ENCODE data around the gene ABCC1. TPM values are rescaled to one million over a fixed set of nuclear protein-coding genes. Genes with fewer than 3 reads are reported as not detected.

The ABCC1 gene
- total and polyA plus RNA-seq, 2 donors (not counting 1 experiment from before 2014, with no cell fraction given): 54.1 to 178 TPM

DNA sequence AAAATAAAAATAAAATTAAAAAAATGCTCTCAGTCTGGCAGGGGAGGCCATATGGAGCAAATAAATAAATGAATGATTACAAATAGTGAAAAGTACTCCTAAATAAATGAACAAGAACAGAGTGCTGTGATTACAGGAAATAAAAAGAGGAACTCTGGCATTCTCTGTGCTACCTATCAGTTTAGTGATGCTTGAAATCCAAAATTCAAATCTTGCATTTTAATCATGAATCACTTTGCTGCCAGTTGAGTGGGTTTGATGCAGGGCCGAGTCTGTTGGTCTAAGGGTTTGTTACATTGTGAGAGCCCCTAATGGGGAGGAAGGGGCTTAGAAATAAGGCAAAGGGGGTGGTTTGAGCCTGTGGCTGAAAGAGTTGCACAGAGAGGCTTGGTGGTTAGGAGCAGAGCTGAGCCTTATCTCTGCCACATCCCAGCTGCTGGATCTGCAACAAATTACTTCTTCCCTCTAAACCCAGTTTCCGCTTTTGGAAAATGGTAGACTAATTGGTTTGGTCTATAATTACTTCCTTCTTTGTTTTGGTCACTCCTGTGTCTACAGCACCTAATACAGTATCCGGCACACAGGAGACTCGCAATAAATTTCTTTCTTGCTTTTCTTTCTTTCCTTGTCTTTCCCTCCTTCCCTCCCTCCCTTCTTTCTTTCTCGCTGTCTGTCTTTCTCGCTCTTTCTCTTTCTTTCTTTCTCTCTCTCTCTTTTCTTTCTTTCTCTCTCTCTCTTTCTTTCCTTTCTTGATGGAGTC, 6.3 kb upstream of the ABCC1 start:
- TF ChIP-seq EZH2 (IDR thresholded peaks at IDR 0.05; ENCODE audit: low read length, missing control alignments): no peak
- TF ChIP-seq, protein P1, sequence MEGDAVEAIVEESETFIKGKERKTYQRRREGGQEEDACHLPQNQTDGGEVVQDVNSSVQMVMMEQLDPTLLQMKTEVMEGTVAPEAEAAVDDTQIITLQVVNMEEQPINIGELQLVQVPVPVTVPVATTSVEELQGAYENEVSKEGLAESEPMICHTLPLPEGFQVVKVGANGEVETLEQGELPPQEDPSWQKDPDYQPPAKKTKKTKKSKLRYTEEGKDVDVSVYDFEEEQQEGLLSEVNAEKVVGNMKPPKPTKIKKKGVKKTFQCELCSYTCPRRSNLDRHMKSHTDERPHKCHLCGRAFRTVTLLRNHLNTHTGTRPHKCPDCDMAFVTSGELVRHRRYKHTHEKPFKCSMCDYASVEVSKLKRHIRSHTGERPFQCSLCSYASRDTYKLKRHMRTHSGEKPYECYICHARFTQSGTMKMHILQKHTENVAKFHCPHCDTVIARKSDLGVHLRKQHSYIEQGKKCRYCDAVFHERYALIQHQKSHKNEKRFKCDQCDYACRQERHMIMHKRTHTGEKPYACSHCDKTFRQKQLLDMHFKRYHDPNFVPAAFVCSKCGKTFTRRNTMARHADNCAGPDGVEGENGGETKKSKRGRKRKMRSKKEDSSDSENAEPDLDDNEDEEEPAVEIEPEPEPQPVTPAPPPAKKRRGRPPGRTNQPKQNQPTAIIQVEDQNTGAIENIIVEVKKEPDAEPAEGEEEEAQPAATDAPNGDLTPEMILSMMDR (conservative IDR thresholded peaks at IDR 0.05 in 1 of 2, IDR thresholded peaks at IDR 0.05 in 1 of 2; ENCODE audit: low read depth in 1 of 2, low read length in 2 of 2): no peak
- Histone ChIP-seq H3K4me2 (ENCODE audit: extremely low read depth, insufficient read depth, low read length) (no peak overlapping the region), H3K79me2 (ENCODE audit: control insufficient read depth, insufficient read depth, low read length) (no peaks in the 10 kb centered on the region), H3K36me3 (ENCODE audit: control insufficient read depth, insufficient read depth, low read length) (no peaks in the 10 kb centered on the region), H3K4me1 (ENCODE audit: control insufficient read depth, extremely low read depth, insufficient read depth, low read length) (peaks cover 5% of the 10 kb centered on the region), H3K27me3 (ENCODE audit: control insufficient read depth, insufficient read depth, low read length) (no peaks in the 10 kb centered on the region), H3K9me3 (ENCODE audit: control insufficient read depth, insufficient read depth, low read depth, low read length) (no peaks in the 10 kb centered on the region), H2AFZ (ENCODE audit: low read length) (no peak overlapping the region), H3K9ac (ENCODE audit: insufficient read depth, low read length) (no peak overlapping the region), H3K27ac (ENCODE audit: insufficient read depth, low read length) (no peak overlapping the region), H3K4me3 (replicated peaks in 1 of 4; ENCODE audit: control extremely low read depth in 1 of 4, insufficient read depth in 1 of 4, low read depth in 3 of 4, low read length in 4 of 4) (no peak overlapping the region), H4K20me1 (ENCODE audit: control insufficient read depth, extremely low read depth, insufficient read depth, low read length) (no peaks in the 10 kb centered on the region)
- DNase-seq (ENCODE audit: low read depth in 2 of 2): no peak

DNA sequence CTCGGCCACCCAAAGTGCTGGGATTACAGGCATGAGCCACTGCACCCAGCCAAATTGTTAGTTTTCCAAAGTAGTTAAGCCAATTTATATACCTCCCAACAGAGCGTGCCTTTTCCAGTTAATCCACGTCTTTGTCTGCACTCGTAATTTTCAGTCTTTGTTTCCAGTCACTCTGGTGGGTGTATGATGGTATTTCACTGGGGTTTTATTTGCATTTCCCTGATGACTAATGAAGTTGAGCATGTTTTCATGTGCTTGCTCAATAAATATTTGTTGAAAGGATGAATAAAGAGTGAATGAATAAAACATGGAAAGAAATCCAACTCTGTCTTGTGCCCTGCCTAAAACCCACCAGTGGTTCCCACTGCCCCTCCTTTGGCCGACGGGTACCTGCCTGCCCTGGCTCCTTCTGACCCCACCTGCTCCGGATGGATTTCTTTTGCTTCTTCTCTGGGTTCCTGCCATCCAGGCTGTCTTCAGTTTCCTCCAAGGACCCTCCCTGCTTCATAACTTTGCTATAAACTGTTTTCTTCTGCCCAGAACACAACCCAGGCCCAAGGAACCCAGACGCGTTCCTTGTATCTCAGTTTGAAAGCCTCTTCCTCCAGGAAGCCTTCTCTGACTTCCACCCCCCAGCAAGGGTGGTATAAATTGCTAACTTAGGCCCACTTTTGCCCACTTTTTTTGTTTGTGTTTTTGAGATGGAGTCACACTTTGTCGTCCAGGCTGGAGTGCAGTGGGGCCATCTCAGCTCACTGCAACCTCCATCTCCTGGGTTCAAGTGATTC, 3.0 kb upstream of the ABCC1 start:
- Histone ChIP-seq H3K4me3 (replicated peaks in 1 of 4; ENCODE audit: control extremely low read depth in 1 of 4, insufficient read depth in 1 of 4, low read depth in 3 of 4, low read length in 4 of 4) (no peak overlapping the region), H3K27ac (ENCODE audit: insufficient read depth, low read length) (peak overlapping the region; percentile 69)
- no peak for TF ChIP-seq EZH2 (IDR thresholded peaks at IDR 0.05; ENCODE audit: low read length, missing control alignments)
- TF ChIP-seq, protein P1 (conservative IDR thresholded peaks at IDR 0.05 in 1 of 2, IDR thresholded peaks at IDR 0.05 in 1 of 2; ENCODE audit: low read depth in 1 of 2, low read length in 2 of 2): peak in 1 of 2 donors; percentile 15

DNA sequence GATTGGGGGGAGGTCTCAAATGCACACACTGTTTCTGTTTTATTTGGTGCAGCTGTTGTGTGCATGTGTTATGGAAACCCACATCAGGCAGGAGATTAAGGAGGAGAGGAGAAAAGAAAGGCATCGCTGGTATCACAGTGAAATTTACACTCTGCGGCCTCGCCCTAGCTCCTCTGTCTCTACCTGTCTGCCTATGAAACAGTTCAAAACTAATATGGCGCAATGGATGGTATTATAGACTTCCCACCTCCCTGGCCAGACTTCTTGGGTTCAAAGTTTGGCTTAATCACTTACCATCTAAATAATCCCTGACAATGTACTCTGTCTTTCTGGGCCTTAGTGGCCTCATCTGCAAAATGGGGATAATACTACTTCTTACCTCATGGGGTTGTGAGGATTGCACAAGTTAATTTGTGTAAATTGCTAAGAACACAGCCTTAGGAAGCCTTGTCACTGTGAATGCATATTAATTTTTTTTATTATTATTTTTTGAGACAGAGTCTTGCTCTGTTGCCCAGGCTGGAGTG, 1.4 kb upstream of the ABCC1 start:
- H3K4me1 ChIP-seq (ENCODE audit: control insufficient read depth, extremely low read depth, insufficient read depth, low read length): peaks cover 8% of the 10 kb centered on the region
- no peaks in the 10 kb centered on the region for H3K36me3 ChIP-seq (ENCODE audit: control insufficient read depth, insufficient read depth, low read length)
- H3K79me2 ChIP-seq (ENCODE audit: control insufficient read depth, insufficient read depth, low read length): peaks cover 35% of the 10 kb centered on the region
- no peak overlapping the region for H3K9ac ChIP-seq (ENCODE audit: insufficient read depth, low read length)
- H3K27me3 ChIP-seq (ENCODE audit: control insufficient read depth, insufficient read depth, low read length): no peaks in the 10 kb centered on the region
- H3K4me3 ChIP-seq (replicated peaks in 1 of 4; ENCODE audit: control extremely low read depth in 1 of 4, insufficient read depth in 1 of 4, low read depth in 3 of 4, low read length in 4 of 4): no peak overlapping the region
- H2AFZ ChIP-seq (ENCODE audit: low read length): no peak overlapping the region
- DNase-seq (ENCODE audit: low read depth in 2 of 2): no peak
- TF ChIP-seq EZH2 (IDR thresholded peaks at IDR 0.05; ENCODE audit: low read length, missing control alignments): no peak
- TF ChIP-seq, protein P1 (conservative IDR thresholded peaks at IDR 0.05 in 1 of 2, IDR thresholded peaks at IDR 0.05 in 1 of 2; ENCODE audit: low read depth in 1 of 2, low read length in 2 of 2): no peak
- H3K27ac ChIP-seq (ENCODE audit: insufficient read depth, low read length): no peak overlapping the region
- no peaks in the 10 kb centered on the region for H3K9me3 ChIP-seq (ENCODE audit: control insufficient read depth, insufficient read depth, low read depth, low read length)
- no peak overlapping the region for H3K4me2 ChIP-seq (ENCODE audit: extremely low read depth, insufficient read depth, low read length)
- H4K20me1 ChIP-seq (ENCODE audit: control insufficient read depth, extremely low read depth, insufficient read depth, low read length): no peaks in the 10 kb centered on the region

More for the DNA sequence above, 3.0 kb upstream of the ABCC1 start:
- no peaks in the 10 kb centered on the region for H3K36me3 ChIP-seq (ENCODE audit: control insufficient read depth, insufficient read depth, low read length)
- no peaks in the 10 kb centered on the region for H3K27me3 ChIP-seq (ENCODE audit: control insufficient read depth, insufficient read depth, low read length)
- H3K9me3 ChIP-seq (ENCODE audit: control insufficient read depth, insufficient read depth, low read depth, low read length): no peaks in the 10 kb centered on the region
- no peaks in the 10 kb centered on the region for H4K20me1 ChIP-seq (ENCODE audit: control insufficient read depth, extremely low read depth, insufficient read depth, low read length)
- H3K4me2 ChIP-seq (ENCODE audit: extremely low read depth, insufficient read depth, low read length): peak overlapping the region; percentile 49
- peak overlapping the region; percentile 59 for H2AFZ ChIP-seq (ENCODE audit: low read length)
- H3K4me1 ChIP-seq (ENCODE audit: control insufficient read depth, extremely low read depth, insufficient read depth, low read length): peaks cover 8% of the 10 kb centered on the region
- DNase-seq (ENCODE audit: low read depth in 2 of 2): peak; percentile 82 to 91
- no peak overlapping the region for H3K9ac ChIP-seq (ENCODE audit: insufficient read depth, low read length)
- H3K79me2 ChIP-seq (ENCODE audit: control insufficient read depth, insufficient read depth, low read length): peaks cover 19% of the 10 kb centered on the region
